H9 (cell line): ENCODE data around the gene NRDE2. TPM values are rescaled to one million over a fixed set of nuclear protein-coding genes. Genes with fewer than 3 reads are reported as not detected.

Source experiments
- DNase-seq: peaks from one replicate; pipeline ENCODE4 v3.0.0-alpha.2; 2017
- H2AFZ ChIP-seq: one replicate; pipeline ENCODE4 v1.6.1; 2013; ENCODE audit warnings: mild to moderate bottlenecking, low read length, control low read depth, moderate library complexity
- H2AK5ac ChIP-seq: 2 replicates; pipeline ENCODE4 v1.6.1; 2013; ENCODE audit warnings: low read length, control low read depth, mixed read lengths; ENCODE audit not compliant: insufficient read length
- H2BK120ac ChIP-seq: one replicate; pipeline ENCODE4 v1.6.1; 2013; ENCODE audit warnings: low read depth, mild to moderate bottlenecking, low read length, control low read depth, inconsistent platforms; ENCODE audit not compliant: poor library complexity, severe bottlenecking
- H2BK12ac ChIP-seq: 2 replicates; pipeline ENCODE4 v1.6.1; 2013; ENCODE audit warnings: low read length, control low read depth, mixed read lengths, low read depth; ENCODE audit not compliant: insufficient read length
- H2BK15ac ChIP-seq: 2 replicates; pipeline ENCODE4 v1.6.1; 2013; ENCODE audit warnings: low read depth, low read length, control low read depth
- H2BK20ac ChIP-seq: one replicate; pipeline ENCODE4 v1.6.1; 2013; ENCODE audit warnings: low read depth, mild to moderate bottlenecking, low read length, control low read depth, inconsistent platforms; ENCODE audit not compliant: poor library complexity, severe bottlenecking
- H2BK5ac ChIP-seq: 2 replicates; pipeline ENCODE4 v1.6.1; 2013; ENCODE audit warnings: low read length, control low read depth, mixed read lengths; ENCODE audit not compliant: insufficient read length
- H3K14ac ChIP-seq: 2 replicates; pipeline ENCODE4 v1.6.1; 2013; ENCODE audit warnings: low read length, control low read depth; ENCODE audit not compliant: insufficient read depth
- H3K18ac ChIP-seq: 2 replicates; pipeline ENCODE4 v1.6.1; 2013; ENCODE audit warnings: low read depth, mild to moderate bottlenecking, mixed read lengths, low read length, control low read depth; ENCODE audit not compliant: insufficient read length
- H3K23ac ChIP-seq: 2 replicates; pipeline ENCODE4 v1.6.1; 2013; ENCODE audit warnings: low read length, control low read depth, mixed read lengths, low read depth; ENCODE audit not compliant: insufficient read length
- H3K23me2 ChIP-seq: 2 replicates; pipeline ENCODE4 v1.6.1; 2013; ENCODE audit warnings: low read depth, mild to moderate bottlenecking, mixed read lengths, low read length, control low read depth; ENCODE audit not compliant: insufficient read length, poor library complexity, severe bottlenecking
- H3K27ac ChIP-seq: 2 replicates; pipeline ENCODE4 v1.5.1; 2013; ENCODE audit warnings: low read length, control low read depth, mixed read lengths, low read depth; ENCODE audit not compliant: insufficient read length
- H3K27me3 ChIP-seq: 2 replicates; pipeline ENCODE4 v1.6.1; 2013; ENCODE audit warnings: low read length, control low read depth, inconsistent platforms; ENCODE audit not compliant: insufficient read depth
- H3K4ac ChIP-seq: 2 replicates; pipeline ENCODE4 v1.6.1; 2013; ENCODE audit warnings: low read depth, mild to moderate bottlenecking, control low read depth, inconsistent platforms, low read length, moderate library complexity
- H3K4me1 ChIP-seq: 2 replicates; pipeline ENCODE4 v1.6.1; 2013; ENCODE audit warnings: low read length, control low read depth, inconsistent platforms; ENCODE audit not compliant: insufficient read depth
- H3K4me2 ChIP-seq: 2 replicates; pipeline ENCODE4 v1.6.1; 2013; ENCODE audit warnings: low read length, control low read depth, mixed read lengths; ENCODE audit not compliant: insufficient read length, insufficient read depth
- H3K56ac ChIP-seq: 2 replicates; pipeline ENCODE4 v1.6.1; 2013; ENCODE audit warnings: low read depth, mild to moderate bottlenecking, mixed read lengths, low read length, control low read depth; ENCODE audit not compliant: insufficient read length
- H3K79me1 ChIP-seq: 2 replicates; pipeline ENCODE4 v1.6.1; 2013; ENCODE audit warnings: low read depth, mild to moderate bottlenecking, moderate library complexity, low read length, control low read depth, inconsistent platforms; ENCODE audit not compliant: insufficient read depth, poor library complexity, severe bottlenecking
- H3K79me2 ChIP-seq: 2 replicates; pipeline ENCODE4 v1.6.1; 2013; ENCODE audit warnings: low read length, control low read depth, inconsistent platforms; ENCODE audit not compliant: insufficient read depth
- H3K9ac ChIP-seq: 2 replicates; pipeline ENCODE4 v1.6.1; 2013; ENCODE audit warnings: low read length, control low read depth, mixed read lengths; ENCODE audit not compliant: insufficient read length; ENCODE audit errors: extremely low read depth
- H3K9me3 ChIP-seq: one replicate; pipeline ENCODE4 v1.6.1; 2013; ENCODE audit warnings: low read depth, low read length, inconsistent platforms; ENCODE audit not compliant: control insufficient read depth
- H3T11ph ChIP-seq: one replicate; pipeline ENCODE4 v1.6.1; 2013; ENCODE audit warnings: mild to moderate bottlenecking, low read length, control low read depth, inconsistent platforms
- H4K20me1 ChIP-seq: one replicate; pipeline ENCODE4 v1.6.1; 2013; ENCODE audit not compliant: control insufficient read depth, insufficient read length, insufficient read depth
- H4K5ac ChIP-seq: 2 replicates; pipeline ENCODE4 v1.6.1; 2013; ENCODE audit warnings: low read depth, mild to moderate bottlenecking, mixed read lengths, low read length, control low read depth; ENCODE audit not compliant: insufficient read length
- H4K8ac ChIP-seq: replicated peaks from 2 replicates; pipeline ENCODE4 v1.6.1; 2013; ENCODE audit warnings: low read length, control low read depth, mixed read lengths, low read depth; ENCODE audit not compliant: insufficient read length
- H4K91ac ChIP-seq: 2 replicates; pipeline ENCODE4 v1.6.1; 2013; ENCODE audit warnings: low read depth, mild to moderate bottlenecking, moderate library complexity, mixed read lengths, low read length, control low read depth; ENCODE audit not compliant: insufficient read length
- H3K27ac Mint-ChIP-seq, 3 experiments: 2 replicates in 2 of 3; 3 replicates in 1 of 3; pipeline ENCODE4 v1.8.0; 2020 to 2021; ENCODE audit warnings: mixed read lengths in 3 of 3, mild to moderate bottlenecking in 1 of 3, moderate library complexity in 1 of 3
- H3K27me3 Mint-ChIP-seq: 2 replicates; pipeline ENCODE4 v1.8.0; 2021; ENCODE audit warnings: low read depth, mild to moderate bottlenecking, moderate library complexity, mixed read lengths
- H3K36me3 Mint-ChIP-seq, 3 experiments: 2 replicates in 2 of 3; 3 replicates in 1 of 3; pipeline ENCODE4 v1.8.0; 2020 to 2021; ENCODE audit warnings: low read depth in 3 of 3, mixed read lengths in 3 of 3; ENCODE audit not compliant: insufficient read depth in 1 of 3
- H3K4me1 Mint-ChIP-seq, 2 experiments: 2 replicates each; pipeline ENCODE4 v1.8.0; 2020; ENCODE audit warnings: mixed read lengths in 2 of 2
- H3K4me3 Mint-ChIP-seq, 2 experiments: 2 replicates in 1 of 2; 3 replicates in 1 of 2; pipeline ENCODE4 v1.8.0; 2020 to 2021; ENCODE audit warnings: mild to moderate bottlenecking in 2 of 2, mixed read lengths in 2 of 2, moderate library complexity in 1 of 2
- H3K9me3 Mint-ChIP-seq, 2 experiments: 2 replicates in 1 of 2; 3 replicates in 1 of 2; pipeline ENCODE4 v1.8.0; 2020; ENCODE audit warnings: mild to moderate bottlenecking in 2 of 2, mixed read lengths in 2 of 2, moderate library complexity in 1 of 2
- WGBS: extraction: QIAGEN DNeasy Blood & Tissue Kit; methylation state at CpG from one replicate; pipeline ENCODE4 v1.1.7; 2013; ENCODE audit warnings: missing lambda C conversion rate, low lambda C conversion rate, mixed read lengths; ENCODE audit not compliant: insufficient read length; ENCODE audit errors: extremely low coverage; 5-methylcytosine and 5-hydroxymethylcytosine counted together
- total RNA-seq: library from RNA; stranded (reverse); gene quantifications from 2 replicates; pipeline ENCODE4 v1.2.1, GENCODE V29; 2021
- TF ChIP-seq, protein P1 (sequence below): fragments of 200-600 bp; sonication (generic); conservative IDR thresholded peaks from 3 replicates; pipeline ENCODE4 v1.8.0; 2021; ENCODE audit warnings: antibody characterized with exemption, mild to moderate bottlenecking

NRDE2 gene
- total RNA-seq, 1 experiment from 2014 or later = 21.2 TPM

DNA sequence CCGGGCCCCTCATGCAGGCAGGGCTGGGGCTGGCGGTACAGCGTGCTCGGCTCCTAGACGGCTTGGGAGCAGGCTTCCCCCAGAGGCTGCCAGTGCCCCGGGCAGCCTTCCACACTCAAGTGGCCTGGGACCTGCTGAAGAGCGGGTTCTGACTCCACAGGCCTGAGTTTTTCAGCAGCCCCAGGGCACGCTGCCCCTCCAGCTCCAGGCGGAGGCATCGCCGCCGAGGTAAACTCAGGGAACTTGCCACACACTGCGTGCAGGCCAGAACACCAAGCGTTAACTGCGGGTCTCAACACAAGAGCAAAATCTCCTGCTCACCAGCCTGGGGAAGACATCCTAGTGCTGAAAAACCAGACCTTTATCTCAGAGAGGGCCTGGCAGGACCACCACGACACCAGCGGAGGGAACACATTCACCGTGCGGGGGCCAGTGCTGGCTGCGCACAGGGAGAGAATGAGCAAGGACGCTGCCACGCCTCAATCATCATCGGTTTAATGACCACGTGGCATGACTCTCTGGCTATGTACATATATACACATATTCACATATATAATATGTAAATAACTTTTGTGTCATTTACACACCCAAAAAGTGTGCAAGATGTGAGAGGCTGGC, 54.1 kb downstream of the NRDE2 start:
- no peak for DNase-seq
- no peaks in the 10 kb centered on the region for H3K4me1 ChIP-seq
- no peak overlapping the region; the same call in 1 of the 2 replicates for H3K14ac ChIP-seq
- H3K79me1 ChIP-seq = no peaks in the 10 kb centered on the region
- WGBS = no CpG with 5 or more reads among the region's 24 CpGs
- H2BK20ac ChIP-seq = no peak overlapping the region
- H2BK5ac ChIP-seq = no peak overlapping the region
- H4K5ac ChIP-seq = no peak overlapping the region
- no peak overlapping the region for H3K56ac ChIP-seq
- Mint-ChIP-seq H3K27ac (no peak overlapping the region), H3K36me3 (peaks cover 3 to 49% (median 26%) of the 10 kb centered on the region in 3 experiments; a peak in 6 of 7 replicates), H3K9me3 (no peaks in the 10 kb centered on the region), H3K27me3 (no peaks in the 10 kb centered on the region), H3K4me3 (no peak overlapping the region), H3K4me1 (no peaks in the 10 kb centered on the region)
- H3K23ac ChIP-seq = no peak overlapping the region
- H4K8ac ChIP-seq = no peak overlapping the region
- H3K4ac ChIP-seq = no peak overlapping the region
- TF ChIP-seq, protein P1, sequence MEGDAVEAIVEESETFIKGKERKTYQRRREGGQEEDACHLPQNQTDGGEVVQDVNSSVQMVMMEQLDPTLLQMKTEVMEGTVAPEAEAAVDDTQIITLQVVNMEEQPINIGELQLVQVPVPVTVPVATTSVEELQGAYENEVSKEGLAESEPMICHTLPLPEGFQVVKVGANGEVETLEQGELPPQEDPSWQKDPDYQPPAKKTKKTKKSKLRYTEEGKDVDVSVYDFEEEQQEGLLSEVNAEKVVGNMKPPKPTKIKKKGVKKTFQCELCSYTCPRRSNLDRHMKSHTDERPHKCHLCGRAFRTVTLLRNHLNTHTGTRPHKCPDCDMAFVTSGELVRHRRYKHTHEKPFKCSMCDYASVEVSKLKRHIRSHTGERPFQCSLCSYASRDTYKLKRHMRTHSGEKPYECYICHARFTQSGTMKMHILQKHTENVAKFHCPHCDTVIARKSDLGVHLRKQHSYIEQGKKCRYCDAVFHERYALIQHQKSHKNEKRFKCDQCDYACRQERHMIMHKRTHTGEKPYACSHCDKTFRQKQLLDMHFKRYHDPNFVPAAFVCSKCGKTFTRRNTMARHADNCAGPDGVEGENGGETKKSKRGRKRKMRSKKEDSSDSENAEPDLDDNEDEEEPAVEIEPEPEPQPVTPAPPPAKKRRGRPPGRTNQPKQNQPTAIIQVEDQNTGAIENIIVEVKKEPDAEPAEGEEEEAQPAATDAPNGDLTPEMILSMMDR = no peak
- no peak overlapping the region for H4K91ac ChIP-seq
- no peak overlapping the region for H3K4me2 ChIP-seq
- H2BK12ac ChIP-seq = no peak overlapping the region
- no peaks in the 10 kb centered on the region for H3K27me3 ChIP-seq
- no peak overlapping the region for H2AFZ ChIP-seq
- no peaks in the 10 kb centered on the region for H3K9me3 ChIP-seq
- H4K20me1 ChIP-seq = no peaks in the 10 kb centered on the region
- no peak overlapping the region for H2BK15ac ChIP-seq
- H3T11ph ChIP-seq = no peak overlapping the region
- H3K23me2 ChIP-seq = no peaks in the 10 kb centered on the region
- no peak overlapping the region for H2AK5ac ChIP-seq
- no peak overlapping the region for H3K18ac ChIP-seq
- H2BK120ac ChIP-seq = no peak overlapping the region
- H3K27ac ChIP-seq = no peak overlapping the region
- no peak overlapping the region for H3K9ac ChIP-seq
- H3K79me2 ChIP-seq = no peaks in the 10 kb centered on the region
